NB4 (cell line): ENCODE data around the gene ZW10.

Experiments used
- CTCF ChIP-seq: IDR thresholded peaks from one replicate; pipeline ENCODE4 v1.5.1; 2012; ENCODE audit warnings: low read depth, low read length
- TF ChIP-seq, protein P1 (sequence below): IDR thresholded peaks from 2 replicates; pipeline ENCODE4 v1.6.1; 2011; ENCODE audit warnings: low read depth, low read length

GRCh38 chr11:113710989-113711388 lies 62.5 kb downstream of the ZW10 start:
- no peak for TF ChIP-seq CTCF
- TF ChIP-seq, protein P1, sequence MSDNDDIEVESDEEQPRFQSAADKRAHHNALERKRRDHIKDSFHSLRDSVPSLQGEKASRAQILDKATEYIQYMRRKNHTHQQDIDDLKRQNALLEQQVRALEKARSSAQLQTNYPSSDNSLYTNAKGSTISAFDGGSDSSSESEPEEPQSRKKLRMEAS = no peak
